CD4-positive, alpha-beta T cell treated with Interleukin-1 beta for 1 hour (primary cell): Measurements from ENCODE around the gene MCTP1.

Experiments used
- DNase-seq, 2 donors: peaks; one replicate each; pipeline ENCODE4 v3.0.0-alpha.2; 2020 to 2022

Gene MCTP1

DNA sequence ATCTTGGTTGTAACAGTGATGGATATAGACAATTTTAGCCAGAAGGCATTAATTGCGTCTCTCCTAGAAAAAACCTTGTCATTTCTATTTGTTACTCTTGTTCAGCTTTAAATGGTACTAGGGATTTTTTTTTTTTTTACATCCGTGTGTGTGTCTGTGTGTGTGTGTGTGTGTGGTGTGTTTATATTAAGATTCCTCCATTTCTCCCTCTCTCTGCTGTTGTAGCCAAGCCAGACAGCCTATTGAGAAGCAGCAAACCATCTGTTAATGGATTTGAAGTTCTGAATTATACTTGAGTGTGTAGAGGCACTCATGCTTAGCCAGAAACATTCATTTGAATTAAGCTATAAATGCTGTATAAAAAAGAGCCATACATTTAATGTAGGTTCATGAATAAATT lies 594.1 kb downstream of the MCTP1 start:
- no peak for DNase-seq

DNA sequence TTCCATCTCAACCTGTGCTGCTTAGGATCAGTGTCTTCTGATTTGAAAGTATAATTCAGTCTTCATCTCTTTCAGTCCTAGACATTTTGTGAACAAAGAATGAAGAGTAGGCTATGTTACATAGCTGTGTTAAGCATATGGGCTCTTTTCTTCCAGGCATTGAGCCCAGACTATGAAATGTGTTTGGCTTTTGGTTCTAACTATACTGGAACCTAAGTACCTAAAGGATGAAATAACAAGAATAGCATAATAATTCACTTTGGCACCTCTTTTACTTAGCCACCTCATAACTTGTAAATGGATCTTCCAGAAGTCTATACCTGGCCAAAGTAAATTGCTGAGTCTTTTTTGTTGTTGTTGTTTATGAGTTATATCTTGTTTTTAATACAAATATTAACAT lies 595.0 kb downstream of the MCTP1 start:
- DNase-seq: no peak

DNA sequence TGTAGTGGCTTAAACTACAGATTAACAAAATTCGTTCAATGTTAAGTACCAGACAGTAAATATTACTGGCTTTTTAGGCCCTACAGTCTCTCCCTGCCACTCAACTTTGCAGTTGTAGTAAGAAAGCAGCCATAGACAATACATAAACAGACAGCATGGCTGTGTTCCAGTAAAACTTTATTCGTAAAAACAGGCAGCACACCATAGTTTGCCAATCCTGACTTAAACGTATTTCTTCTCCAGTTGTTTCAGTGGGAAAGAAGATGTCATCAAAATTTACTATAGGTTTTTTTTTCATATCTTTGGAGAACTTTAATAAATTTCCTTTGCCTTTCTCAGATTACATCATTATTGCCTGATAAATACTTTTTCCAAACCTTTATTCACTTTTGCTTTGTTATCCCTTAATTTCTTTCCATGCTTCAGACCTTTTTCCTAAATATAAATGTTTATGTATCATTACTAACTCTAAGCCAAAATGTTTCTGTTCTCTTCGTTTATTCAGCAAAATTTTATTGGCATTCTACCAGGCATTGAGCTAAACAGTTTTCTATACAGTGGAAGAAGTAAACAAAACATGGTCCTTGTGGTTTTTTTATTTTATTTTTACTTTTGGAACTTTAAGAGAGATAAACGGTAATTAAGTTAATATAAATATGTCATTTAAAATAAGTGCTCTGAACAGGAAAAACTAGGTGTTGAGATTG lies 601.9 kb downstream of the MCTP1 start:
- no peak for DNase-seq

DNA sequence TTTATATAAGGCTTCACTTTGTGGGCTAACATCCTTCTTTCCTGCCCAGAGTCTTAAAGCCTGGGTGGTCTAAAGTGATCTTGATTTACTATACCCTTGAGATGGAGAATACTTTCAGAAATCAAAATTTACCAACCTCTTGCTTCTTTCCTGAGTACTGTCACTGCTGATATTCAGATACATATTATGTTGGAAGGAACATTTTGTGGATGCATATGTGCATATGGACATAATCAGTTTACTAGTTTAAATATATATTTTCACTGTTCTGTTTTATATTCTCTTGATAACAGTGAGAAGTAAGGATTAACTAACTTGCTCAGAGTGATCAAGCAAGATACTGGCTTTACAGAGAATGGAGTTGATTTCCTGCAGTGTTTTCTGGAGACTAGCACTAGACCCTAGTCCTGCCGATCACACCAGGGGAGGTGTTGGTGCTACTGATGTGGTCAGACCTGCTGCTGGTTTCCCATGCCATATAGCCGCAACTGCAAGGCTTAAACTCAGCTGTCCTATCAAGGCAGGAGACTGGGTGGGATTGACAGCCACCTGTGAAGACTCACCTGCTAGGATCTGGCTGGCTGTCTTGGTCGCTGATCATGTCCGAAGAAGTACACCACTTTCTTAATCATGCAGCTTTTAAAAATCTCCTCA lies 608.8 kb downstream of the MCTP1 start:
- DNase-seq: no peak

DNA sequence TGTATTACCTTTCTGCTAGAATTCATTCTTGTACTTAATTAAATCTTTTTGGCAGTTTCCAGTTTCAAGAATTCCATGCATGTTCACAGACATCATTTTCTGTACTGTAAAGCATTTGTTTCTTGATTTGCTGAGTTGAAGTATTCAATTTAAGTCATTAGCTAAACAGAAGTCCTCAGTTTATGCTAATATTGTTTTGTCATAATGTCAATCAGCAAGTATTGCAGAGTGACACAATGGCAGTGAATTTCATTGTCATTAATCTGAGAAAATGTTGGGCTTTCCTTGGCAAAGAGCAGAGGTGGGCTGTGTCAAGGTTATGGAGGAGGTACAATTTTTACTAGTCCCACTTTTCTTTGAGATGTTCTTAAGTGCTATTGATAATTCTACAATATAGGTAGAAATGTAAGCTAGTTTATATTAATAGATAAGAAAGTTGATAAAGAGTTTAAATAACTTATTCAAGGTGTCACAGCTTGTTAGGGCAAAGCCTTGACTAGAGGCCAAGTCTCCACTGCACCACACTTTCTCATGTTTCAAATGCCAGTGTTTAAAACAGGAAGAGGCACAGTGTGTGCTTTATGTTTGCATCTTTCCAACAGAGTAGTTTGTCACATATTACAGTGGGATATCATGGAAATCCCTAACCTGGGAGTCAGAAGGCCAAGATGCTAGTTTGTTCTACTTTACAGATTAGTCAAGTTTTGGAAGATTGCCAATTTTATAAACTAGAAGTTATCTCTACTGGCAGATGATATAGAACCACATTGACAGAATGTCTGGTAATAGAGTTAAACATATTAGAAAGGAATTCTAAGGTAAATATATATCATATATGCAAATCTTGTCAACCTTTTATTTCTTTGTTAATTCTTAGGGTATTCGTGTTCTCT lies 610.2 kb downstream of the MCTP1 start:
- DNase-seq: no peak

DNA sequence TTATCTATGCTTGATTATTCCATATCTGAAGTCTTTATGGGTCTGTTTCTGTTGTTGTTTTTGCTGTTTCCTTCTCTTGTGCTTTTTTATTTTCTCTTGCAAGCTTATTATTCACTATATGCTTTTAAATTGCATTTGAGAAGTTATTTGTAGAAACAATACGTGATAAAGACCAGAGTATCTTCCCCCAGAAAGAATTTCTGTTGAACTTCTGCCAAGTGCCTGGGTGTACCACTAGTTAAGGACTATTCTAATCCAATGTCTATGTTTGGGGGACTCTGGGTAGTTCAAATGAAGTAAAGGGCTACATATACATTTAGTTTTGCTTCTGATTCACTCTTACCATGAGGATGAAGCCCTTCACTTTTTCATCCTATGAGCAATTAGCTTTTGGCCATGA lies 612.1 kb downstream of the MCTP1 start:
- DNase-seq: no peak

DNA sequence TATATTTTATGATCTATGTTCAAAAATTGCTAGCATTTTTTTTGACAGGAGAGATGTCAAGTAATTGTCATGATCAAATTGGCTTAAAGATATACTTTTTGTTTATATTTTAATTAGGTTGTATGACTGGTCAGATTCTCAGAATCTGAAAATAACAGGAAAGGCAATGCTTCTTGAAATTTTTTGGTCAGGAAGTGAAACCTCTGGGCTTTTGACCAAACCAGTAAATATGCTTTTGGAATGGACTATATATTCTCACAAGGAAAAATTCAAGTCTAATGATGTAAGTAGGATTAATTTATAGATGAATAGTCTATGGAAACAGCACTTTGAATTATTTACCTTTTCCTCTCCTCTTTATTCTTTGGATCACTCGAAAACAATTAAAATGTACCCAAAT lies 614.2 kb downstream of the MCTP1 start:
- DNase-seq: no peak

DNA sequence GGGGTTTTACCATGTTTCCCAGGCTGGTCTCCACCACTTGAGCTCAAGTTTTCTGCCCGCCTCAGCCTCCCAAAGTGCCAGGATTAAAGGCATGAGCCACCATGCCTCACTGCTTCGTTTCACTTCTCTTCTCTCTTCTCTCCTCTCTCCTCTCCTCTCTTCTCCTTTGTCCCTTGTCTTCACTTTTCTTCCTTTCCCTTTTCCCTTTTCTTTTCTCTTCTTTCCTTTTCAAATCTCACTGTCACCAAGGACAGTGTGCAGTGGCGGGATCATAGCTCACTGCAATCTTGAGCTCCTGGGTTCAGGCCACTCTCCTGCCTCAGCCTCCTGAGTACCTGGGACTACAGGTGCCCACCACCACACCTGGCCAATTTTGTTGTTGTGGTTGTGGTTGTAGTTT lies 617.0 kb downstream of the MCTP1 start:
- no peak for DNase-seq

DNA sequence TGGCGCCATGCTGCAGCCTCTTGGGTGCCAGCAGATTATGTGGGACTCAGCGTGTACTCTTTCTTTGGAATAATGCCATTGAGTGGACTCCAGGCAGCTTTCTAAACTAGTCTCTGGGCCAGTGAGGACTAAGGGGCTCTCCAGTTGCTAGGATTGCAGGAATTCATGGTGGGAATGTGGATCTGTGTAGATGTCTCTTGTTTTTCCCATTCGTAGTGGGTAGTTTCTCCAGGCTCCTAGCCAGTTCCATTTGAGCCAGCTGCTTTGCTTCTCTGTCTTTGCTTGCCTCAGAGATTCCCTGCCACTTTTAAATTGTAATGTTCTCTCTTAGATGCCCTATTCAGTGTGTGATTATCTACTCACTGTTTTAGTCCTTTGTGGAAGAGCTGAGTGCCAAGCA lies 623.8 kb downstream of the MCTP1 start:
- DNase-seq: no peak

DNA sequence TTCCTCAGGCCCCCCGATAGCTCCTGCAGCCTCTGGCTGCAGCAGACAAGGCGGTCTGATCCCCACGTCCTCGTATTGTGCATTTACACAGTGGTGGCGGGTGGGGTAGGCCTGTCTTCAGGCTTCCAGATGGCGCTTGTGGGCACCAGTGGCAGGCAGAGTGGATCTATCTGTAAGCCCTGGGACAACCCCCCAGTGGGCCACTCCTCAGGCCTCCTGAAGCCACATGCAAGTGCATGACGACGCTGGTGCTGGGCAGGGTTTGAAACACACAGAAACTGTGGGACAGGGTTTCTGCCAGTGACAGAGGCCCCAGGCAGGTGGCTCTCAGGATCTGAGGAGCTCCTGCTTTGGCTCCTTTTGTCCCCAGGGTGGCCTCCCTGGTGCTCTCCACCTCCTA lies 624.4 kb downstream of the MCTP1 start:
- DNase-seq: no peak

DNA sequence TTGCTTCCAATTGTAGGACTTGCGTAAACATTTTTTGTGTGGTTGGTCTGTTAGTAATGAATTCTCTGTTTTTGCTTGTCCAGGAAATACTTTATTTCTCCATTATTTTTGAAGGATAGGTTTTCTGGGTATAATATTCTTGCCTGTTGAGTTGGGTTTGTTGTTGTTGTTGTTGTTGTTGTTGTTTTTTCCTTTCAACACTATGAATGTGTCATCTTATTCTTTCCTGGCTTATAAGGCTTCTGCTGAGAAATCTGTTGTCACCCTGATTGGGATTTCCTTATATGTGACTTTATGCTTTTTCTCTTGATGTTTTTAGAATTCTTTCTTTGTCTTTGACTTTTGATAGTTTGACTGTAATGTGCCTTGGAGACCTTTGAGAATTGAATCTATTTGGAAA lies 626.6 kb downstream of the MCTP1 start:
- no peak for DNase-seq
